Measurements from ENCODE around the gene EXOC8. TPM values are rescaled to one million over a fixed set of nuclear protein-coding genes. Genes with fewer than 3 reads are reported as not detected.

Gene EXOC8
- total and polyA plus RNA-seq, 2 donors (not counting 1 experiment from before 2014, with no cell fraction given), result 10.0 to 32.6 TPM

- TF ChIP-seq CTCF (IDR thresholded peaks at IDR 0.05), result no peak
- TF ChIP-seq EZH2 (IDR thresholded peaks at IDR 0.05; ENCODE audit: borderline replicate concordance, insufficient read depth, low read depth, low read length, poor library complexity, severe bottlenecking), result no peak
These were observed 45.7 kb upstream of the EXOC8 start for GRCh38 chr1:231383159-231383860.

GRCh38 chr1:231382426-231382825 lies 44.8 kb upstream of the EXOC8 start:
- Mint-ChIP-seq H3K27ac (no peak overlapping the region), H3K4me3 (no peak overlapping the region), H3K27me3 (no peaks in the 10 kb centered on the region), H3K9me3 (ENCODE audit: insufficient read depth) (no peaks in the 10 kb centered on the region), H3K4me1 (peaks cover 36% of the 10 kb centered on the region)
- Histone ChIP-seq H3K27ac (ENCODE audit: low read length in 2 of 2) (no peak overlapping the region), H3K79me2 (ENCODE audit: control insufficient read depth, insufficient read depth, low read length) (peaks cover 79% of the 10 kb centered on the region), H2AFZ (ENCODE audit: insufficient read depth, low read depth, low read length, poor library complexity, severe bottlenecking) (no peak overlapping the region), H3K9ac (ENCODE audit: low read length) (no peak overlapping the region), H3K4me2 (replicated peaks; ENCODE audit: low read depth, low read length, poor library complexity, severe bottlenecking) (no peak overlapping the region), H3K36me3 (replicated peaks in 1 of 2; ENCODE audit: control extremely low read depth in 1 of 2, control insufficient read depth in 1 of 2, extremely low read depth in 1 of 2, insufficient read depth in 2 of 2, low read length in 1 of 2) (no peaks in the 10 kb centered on the region), H3K4me3 (ENCODE audit: control extremely low read depth in 1 of 5, extremely low read depth in 1 of 5, insufficient read depth in 1 of 5, low read depth in 2 of 5, low read length in 4 of 5) (no peak overlapping the region), H3K4me1 (ENCODE audit: control insufficient read depth in 2 of 2, insufficient read depth in 2 of 2, low read length in 2 of 2) (peaks cover 0 to 3% of the 10 kb centered on the region in 2 donors), H4K20me1 (ENCODE audit: control insufficient read depth, insufficient read depth, low read length, poor library complexity, severe bottlenecking) (peaks cover 69% of the 10 kb centered on the region), H3K27me3 (replicated peaks in 1 of 4; ENCODE audit: control extremely low read depth in 1 of 4, control insufficient read depth in 3 of 4, insufficient read depth in 4 of 4, low read length in 3 of 4) (no peaks in the 10 kb centered on the region), H3K9me3 (ENCODE audit: control extremely low read depth in 1 of 3, control insufficient read depth in 2 of 3, insufficient read depth in 1 of 3, low read length in 2 of 3) (no peaks in the 10 kb centered on the region)
- POLR2A ChIA-PET, result no interaction called here
- TF ChIP-seq CTCF (IDR thresholded peaks at IDR 0.05) (no peak), EZH2 (IDR thresholded peaks at IDR 0.05; ENCODE audit: borderline replicate concordance, insufficient read depth, low read depth, low read length, poor library complexity, severe bottlenecking) (no peak)
- ATAC-seq (ENCODE audit: low read depth), result no peak
- intact Hi-C loops (cut with micrococcal nuclease), result no loop called here
- DNase-seq, result no peak
- 97% methylated on average over 3 of the region's 3 CpGs for WGBS (ENCODE audit: insufficient coverage)
- CTCF ChIA-PET, result interaction anchor here (1.2 kb wide), 1 partner anchor 207 kb away, joined by 3 read pairs; no protein-coding TSS in a partner anchor

More at GRCh38 chr1:231383159-231383860, 45.7 kb upstream of the EXOC8 start:
- ChIA-PET POLR2A (no interaction called here), CTCF (no interaction called here)
- DNase-seq (no peak), ATAC-seq (ENCODE audit: low read depth) (no peak)
- intact Hi-C loops (cut with micrococcal nuclease), result no loop called here
- Histone ChIP-seq H4K20me1 (ENCODE audit: control insufficient read depth, insufficient read depth, low read length, poor library complexity, severe bottlenecking) (peaks cover 72% of the 10 kb centered on the region), H2AFZ (ENCODE audit: insufficient read depth, low read depth, low read length, poor library complexity, severe bottlenecking) (no peak overlapping the region), H3K9me3 (ENCODE audit: control extremely low read depth in 1 of 3, control insufficient read depth in 2 of 3, insufficient read depth in 1 of 3, low read length in 2 of 3) (no peaks in the 10 kb centered on the region), H3K4me1 (ENCODE audit: control insufficient read depth in 2 of 2, insufficient read depth in 2 of 2, low read length in 2 of 2) (peaks cover 0 to 6% of the 10 kb centered on the region in 2 donors), H3K27me3 (replicated peaks in 1 of 4; ENCODE audit: control extremely low read depth in 1 of 4, control insufficient read depth in 3 of 4, insufficient read depth in 4 of 4, low read length in 3 of 4) (no peaks in the 10 kb centered on the region), H3K27ac (ENCODE audit: low read length in 2 of 2) (no peak overlapping the region), H3K4me2 (replicated peaks; ENCODE audit: low read depth, low read length, poor library complexity, severe bottlenecking) (no peak overlapping the region), H3K4me3 (ENCODE audit: control extremely low read depth in 1 of 5, extremely low read depth in 1 of 5, insufficient read depth in 1 of 5, low read depth in 2 of 5, low read length in 4 of 5) (no peak overlapping the region), H3K79me2 (ENCODE audit: control insufficient read depth, insufficient read depth, low read length) (peaks cover 80% of the 10 kb centered on the region), H3K9ac (ENCODE audit: low read length) (no peak overlapping the region), H3K36me3 (replicated peaks in 1 of 2; ENCODE audit: control extremely low read depth in 1 of 2, control insufficient read depth in 1 of 2, extremely low read depth in 1 of 2, insufficient read depth in 2 of 2, low read length in 1 of 2) (no peaks in the 10 kb centered on the region)
- Mint-ChIP-seq H3K9me3 (ENCODE audit: insufficient read depth) (no peaks in the 10 kb centered on the region), H3K4me3 (no peak overlapping the region), H3K27me3 (no peaks in the 10 kb centered on the region), H3K27ac (no peak overlapping the region), H3K4me1 (peaks cover 40% of the 10 kb centered on the region)
- 97% methylated on average over 3 of the region's 5 CpGs for WGBS (ENCODE audit: insufficient coverage)

All from B cell (primary cell).